ENCODE measurements around the gene CAD.
A peak's percentile ranks its signal among the peaks of the same experiment; 100 is the strongest.
"Not testable (repeated sequence)": the region's sequence is repeated elsewhere in the genome, so short reads cannot be mapped to it uniquely, and the experiment has no call there.

CAD gene

DNA sequence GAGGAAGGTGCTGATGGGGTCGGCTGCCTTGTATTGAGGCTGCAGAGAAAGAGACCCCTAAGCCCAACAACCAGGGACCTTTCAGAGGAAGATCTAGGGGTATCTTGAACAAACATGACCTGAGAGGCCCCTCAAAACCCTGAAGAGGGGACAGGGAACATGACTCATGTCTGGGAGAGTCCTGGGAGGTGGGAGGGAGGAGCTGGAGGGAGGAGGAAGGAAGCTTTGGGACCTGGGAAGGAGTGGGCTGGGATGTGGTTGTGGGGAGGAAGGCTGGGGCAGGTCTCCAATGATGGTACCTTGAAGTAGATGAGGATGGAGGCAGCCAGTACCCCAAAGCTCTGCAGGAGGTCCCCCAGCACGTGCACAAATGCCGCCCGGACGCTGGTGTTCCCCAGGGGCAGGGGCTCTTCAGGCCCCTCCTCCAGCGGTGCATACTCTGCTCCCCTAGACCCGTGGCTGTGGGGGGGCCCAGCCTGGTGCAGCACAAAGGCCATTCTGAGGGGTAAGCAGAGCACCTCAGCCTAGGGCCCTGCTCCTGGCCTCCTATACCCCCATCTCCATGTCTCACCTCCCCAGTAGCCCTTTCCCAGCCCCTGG is 39.8 kb downstream of the CAD start:
- DNase-seq (ENCODE audit: low read depth in 2 of 2), result no peak

DNA sequence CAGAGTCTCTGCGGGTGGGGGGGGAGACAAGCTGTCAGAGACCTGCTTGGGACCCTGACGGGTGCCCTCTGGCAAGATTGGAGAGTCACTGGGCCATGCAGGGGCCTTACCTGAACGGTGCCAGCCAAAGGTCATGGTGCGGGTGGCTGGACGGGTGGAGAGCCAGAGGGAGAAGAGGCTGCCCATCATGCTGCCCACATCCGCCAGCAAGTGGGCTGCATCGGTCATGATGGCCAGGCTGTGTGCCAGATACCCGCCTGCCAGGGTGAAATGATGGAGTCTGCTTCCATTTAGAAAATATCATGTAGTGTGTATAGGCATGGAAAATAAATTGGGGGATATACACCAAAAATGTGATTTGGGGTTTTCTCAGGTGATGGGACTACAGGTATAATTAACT is 40.9 kb downstream of the CAD start:
- no peak for DNase-seq (ENCODE audit: low read depth in 2 of 2)

DNA sequence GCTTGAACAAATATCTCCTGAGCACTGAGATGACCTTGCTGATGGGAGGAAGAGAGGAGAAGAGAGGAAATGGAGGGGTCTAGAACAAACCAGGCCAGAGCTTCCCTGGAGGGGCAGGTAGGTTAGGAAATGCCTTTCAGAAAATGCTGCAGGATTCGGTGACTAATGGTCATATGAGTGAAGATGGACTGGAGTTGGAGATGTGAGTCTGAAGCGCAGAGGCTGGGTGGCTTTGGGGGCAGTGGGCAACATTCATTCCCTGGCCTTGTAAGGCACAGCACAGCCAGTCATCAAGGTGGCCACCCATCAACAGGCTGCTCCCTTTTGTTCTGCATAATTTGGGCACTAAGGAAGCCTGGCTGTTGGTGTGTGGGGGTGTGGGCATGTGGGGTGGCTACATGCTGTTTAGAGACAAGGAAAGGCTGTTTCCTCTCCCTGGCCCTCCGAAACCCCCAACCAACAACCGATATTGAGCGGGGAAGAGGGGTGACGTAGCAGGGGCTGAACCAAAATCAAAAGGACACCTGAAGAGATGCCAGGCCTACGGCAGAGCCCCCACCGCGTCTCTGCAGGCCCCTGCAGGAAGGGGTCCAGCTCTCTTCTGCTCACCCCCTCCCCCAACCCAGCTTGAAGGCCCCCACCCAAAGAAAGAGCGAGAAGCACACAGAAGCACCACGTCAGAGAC is 44.2 kb downstream of the CAD start:
- DNase-seq (ENCODE audit: low read depth in 2 of 2), result no peak

DNA sequence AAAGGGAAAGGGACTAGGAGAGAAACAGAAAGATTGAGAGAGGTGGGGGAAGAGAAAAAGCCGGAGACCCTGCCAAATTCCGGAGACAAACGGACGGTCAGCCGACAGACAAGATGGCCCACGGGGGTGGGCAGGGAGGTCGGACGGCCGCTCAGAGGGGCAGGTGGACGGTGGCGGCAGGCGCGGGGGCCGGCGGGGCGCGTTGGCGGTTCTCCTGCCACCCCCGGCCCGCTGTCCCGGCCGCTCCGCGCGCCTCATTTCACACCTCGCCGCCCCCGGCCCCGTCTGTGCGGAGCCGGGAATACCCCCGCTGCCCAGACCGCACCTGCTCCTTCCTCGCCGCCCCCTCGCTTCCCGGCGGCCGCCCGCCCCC is 44.7 kb downstream of the CAD start:
- DNase-seq (ENCODE audit: low read depth in 2 of 2), result no peak

DNA sequence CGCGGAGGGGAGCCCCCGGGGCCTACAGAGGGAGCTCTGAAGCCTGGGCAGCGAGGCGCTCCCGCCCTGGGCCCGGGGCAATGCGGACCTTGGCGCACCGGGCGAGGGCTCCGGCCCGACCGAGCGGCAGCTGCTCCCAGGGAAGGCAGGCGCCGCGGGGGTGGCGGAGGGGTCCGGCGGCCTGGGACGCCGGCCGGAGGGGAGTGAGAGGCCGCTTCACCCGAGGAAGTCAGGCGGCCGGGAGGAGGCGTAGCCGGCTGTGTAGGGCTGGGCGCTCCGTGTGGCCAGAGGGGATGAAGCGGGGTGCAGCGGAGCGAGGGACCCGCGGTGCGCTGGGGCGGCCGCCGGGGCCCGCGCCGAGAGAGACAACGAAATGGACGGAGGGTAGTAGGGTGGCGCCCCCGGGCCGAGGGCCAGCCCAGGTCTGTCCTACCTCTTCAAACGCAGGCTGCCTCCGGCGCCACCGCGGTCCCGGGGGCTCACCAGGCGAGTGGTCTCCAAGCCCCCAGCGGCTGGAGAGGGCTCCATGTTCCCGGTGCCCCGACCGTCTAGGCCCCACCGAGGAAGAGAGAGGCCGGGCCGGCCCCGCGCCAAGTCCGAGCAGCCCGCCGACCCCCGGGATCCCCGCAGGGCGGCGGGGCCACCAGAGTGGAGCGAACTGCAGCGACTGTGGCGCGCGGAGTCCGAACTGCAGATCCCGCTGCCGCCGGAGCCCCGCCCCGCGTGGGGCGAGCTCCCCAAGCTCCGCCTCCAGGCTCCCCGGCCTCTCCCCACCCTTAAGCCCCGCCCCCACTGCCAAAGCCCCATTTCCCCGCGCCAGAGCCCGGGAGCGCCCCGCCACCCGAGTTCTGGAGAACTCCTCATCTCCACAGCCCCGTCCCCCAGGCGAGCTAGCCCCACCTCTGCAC is 45.5 kb downstream of the CAD start, which contains the start of gene SLC30A3:
Gene SLC30A3, minus strand, starts transcription at position 669 of the 908 bp plus-strand sequence. Its CDS starts 141 bp downstream, at position 528.
- peak; percentile 62 to 71 for DNase-seq (ENCODE audit: low read depth in 2 of 2)

DNA sequence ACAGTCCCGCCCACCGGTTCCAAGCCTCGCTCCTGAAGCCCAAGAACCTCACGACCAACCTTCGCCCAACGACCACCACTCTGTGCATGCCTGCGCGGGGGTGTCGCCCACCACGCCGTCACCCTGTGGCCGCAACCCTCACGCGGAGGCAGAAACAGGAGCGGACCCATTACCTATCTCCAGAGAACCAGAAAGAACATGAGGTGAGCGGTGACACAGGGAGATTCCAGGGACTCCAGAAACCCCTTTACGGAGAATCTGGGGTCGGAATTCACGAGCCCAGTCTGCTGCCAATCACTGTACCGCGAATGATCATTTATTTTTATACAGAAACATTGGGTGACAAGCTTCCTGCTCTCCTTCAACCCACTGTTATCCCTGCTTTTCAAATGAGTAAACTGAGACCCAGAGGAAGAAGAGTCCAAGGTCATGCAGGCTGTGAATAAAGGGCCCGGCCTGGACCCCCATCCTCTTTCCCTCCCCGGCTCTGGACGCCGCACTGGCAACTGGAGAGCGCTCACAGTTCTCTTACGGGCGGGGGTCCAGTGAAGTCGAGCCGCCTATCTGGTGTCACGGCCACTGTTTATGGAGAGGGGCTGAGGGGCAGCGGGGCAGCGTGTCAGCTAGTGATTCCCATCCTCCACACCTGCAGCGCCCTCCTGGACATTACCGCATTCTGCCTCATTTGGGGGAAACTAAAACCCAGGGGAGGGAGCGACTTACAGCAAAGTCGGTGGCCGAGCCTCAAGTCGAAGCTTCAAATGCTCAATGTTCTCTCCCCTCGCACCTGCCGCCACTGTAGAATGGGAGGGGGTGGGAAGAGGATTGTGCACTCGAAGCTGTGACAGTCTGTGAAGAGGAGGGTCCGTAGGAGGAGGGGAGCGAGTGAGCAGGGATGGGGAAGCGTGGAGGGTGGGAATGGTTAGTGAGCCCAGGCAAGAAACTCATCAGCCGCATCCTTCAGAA is 46.4 kb downstream of the CAD start:
- DNase-seq (ENCODE audit: low read depth in 2 of 2), result no peak

DNA sequence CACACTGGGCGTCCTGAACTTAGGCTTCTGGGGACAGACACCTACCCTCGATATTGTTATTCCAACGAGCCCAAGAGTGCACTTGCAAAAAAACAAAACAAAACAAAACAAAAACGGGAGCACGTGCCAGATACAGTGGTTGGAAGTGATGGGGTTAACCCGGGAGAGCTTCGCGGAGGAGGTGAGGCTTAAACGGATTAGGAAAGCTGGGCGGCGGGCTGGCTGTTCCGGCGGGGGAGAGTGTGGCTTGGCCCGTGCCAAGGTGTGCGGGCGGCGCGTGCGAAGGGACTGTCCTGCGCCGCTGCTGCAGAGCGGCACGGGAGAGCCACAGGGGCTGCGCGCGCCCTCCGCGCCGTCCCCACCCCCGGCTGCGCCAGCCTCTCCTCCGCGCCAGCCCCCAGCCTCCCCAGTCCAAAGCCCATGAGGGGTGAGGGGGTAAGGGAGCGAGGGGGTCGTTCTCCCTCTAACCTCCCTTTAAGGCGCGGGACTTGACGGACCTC is 47.1 kb downstream of the CAD start:
- peak in 1 of 2 donors; percentile 22 for DNase-seq (ENCODE audit: low read depth in 2 of 2)

DNA sequence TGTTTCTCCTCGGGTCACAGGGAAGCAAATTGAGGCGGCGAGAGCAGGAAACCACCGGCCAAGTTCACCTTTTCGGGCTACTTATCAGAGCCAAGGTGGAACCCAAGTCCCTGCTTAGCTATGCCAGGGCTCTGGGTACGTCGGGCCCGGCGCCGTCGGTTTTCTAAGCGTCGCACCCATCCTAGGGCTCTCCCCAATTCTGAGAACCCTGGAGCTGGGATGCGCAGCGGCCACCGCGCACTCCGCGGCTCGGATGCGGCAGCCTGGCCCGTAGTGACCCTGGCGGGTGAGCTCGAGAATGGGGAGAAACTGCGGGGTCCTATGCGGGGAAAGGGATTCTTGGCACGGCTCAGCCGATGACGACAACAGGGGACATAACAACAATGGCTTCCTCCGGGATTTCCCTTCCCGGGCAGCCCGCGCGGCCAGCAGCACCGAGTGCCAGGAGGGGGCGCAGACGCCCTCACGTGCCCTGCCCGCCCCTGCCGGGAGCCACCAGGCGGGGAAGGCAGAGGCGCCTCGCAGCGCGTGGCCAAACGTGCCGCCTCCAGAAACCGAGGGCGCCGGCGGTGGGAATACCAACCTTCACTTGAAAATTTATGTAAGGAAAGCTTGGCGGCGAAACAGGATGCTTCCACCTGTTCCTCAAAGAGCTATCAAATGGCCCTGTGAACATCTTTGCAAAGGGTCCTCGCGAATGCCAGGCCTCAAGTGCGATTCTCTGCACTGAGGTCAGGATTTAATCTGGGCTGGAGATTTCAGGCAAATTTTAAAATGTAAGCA is 47.8 kb downstream of the CAD start:
- DNase-seq (ENCODE audit: low read depth in 2 of 2), result peak; percentile 27 to 54

DNA sequence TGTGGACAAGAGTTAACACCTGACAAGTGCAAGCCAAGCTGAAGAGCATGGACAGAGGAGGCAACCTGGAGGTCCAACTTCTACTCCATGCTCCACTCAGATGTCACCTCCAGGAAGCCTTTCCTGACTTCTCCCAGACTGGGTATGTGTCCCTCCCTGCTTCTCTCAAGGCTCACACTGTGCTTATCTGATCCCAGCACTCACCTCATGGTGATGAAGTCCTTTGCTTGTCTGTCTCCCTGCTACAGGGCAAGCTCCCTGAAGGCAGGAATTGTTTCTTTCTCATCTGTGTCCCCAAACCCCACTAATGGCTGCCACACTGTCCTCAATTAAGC is 48.3 kb downstream of the CAD start:
- DNase-seq (ENCODE audit: low read depth in 2 of 2), result no peak

DNA sequence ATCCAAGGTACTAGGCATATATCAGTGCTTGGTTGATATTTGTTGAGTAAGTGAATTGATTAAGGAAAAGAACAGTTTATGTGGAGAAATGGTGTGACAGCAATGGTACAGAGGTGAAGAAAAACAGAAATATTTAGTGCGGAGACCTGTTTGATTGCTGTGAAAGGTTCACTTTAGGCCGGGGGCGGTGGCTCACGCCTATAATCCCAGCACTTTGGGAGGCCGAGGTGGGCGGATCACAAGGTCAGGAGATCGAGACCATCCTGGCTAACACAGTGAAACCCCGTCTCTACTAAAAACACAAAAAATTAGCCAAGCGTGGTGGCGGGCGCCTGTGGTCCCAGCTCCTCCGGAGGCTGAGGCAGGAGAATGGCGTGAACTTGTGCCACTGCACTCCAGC is 51.1 kb downstream of the CAD start:
- not testable (repeated sequence) for DNase-seq (ENCODE audit: low read depth in 2 of 2)

DNA sequence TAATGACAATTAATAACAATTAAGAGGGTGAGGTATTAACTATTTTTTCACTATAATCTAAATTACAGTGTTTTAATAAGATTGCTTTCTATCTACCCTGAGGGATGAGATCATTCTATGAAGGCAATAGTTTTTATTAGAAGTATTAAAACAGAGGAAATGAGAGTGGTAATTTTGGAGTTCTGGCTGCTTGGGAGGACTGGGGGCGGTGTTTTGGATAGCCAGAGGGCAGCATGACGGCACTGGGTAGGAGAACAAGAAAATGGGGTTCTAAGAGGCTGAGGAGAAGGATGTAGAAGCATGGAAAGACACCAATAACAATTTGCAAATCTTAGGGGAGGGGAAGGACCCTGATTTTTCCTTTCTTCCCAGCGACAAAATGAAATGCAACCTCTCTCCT is 53.0 kb downstream of the CAD start:
- no peak for DNase-seq (ENCODE audit: low read depth in 2 of 2)

DNA sequence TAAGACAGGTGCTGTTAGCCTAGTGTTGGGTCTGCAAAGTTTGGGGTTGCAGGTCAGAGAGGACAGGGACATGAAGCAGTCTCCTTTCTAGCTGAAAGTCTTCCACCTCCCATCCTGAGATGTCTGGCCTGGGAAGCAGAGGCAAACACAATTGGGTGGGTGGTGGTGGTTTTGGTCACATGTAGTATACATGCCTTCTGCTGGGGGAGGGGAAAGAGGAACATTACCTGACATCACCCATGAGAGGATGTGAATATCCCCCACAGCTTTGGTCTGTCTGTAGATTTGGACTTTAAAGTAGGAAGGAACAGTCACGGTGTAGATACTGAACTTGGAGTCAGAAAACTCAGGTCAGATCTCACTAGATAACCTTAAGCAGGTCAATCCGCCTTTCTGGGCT is 53.5 kb downstream of the CAD start:
- no peak for DNase-seq (ENCODE audit: low read depth in 2 of 2)

DNA sequence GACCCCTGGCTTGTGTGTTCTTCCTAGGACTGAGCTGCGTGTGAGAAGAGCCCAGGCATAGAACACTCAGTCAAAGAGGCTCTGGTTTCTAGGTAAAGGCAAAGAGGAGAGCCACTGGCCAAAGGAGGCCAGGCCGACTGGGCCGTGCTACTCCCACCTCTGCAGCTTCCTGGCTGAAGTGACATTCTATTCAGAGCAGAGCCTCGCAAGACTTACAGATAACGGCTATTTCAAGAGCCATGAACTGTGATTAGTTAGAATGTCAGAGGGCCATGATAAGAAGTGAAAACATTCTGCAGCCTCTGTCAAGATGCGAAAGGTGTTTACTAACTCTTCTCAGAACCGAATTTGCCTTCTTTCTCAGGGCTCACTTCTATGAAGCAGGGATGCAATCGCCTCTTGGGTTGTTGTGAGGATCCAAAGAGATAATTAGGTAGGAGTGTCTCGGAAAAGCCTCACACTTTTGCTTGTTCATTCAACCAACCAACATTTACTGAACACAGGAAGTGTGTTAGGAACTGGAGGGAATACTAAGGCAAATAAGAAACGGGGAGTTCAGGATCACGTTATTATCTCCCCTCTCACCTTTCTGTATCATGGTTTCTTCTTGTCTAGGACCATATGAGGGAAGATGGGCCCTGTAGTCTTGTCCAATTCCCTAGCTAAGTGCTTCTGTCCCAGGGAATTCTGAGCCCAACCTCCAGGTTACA is 54.6 kb downstream of the CAD start:
- no peak for DNase-seq (ENCODE audit: low read depth in 2 of 2)

DNA sequence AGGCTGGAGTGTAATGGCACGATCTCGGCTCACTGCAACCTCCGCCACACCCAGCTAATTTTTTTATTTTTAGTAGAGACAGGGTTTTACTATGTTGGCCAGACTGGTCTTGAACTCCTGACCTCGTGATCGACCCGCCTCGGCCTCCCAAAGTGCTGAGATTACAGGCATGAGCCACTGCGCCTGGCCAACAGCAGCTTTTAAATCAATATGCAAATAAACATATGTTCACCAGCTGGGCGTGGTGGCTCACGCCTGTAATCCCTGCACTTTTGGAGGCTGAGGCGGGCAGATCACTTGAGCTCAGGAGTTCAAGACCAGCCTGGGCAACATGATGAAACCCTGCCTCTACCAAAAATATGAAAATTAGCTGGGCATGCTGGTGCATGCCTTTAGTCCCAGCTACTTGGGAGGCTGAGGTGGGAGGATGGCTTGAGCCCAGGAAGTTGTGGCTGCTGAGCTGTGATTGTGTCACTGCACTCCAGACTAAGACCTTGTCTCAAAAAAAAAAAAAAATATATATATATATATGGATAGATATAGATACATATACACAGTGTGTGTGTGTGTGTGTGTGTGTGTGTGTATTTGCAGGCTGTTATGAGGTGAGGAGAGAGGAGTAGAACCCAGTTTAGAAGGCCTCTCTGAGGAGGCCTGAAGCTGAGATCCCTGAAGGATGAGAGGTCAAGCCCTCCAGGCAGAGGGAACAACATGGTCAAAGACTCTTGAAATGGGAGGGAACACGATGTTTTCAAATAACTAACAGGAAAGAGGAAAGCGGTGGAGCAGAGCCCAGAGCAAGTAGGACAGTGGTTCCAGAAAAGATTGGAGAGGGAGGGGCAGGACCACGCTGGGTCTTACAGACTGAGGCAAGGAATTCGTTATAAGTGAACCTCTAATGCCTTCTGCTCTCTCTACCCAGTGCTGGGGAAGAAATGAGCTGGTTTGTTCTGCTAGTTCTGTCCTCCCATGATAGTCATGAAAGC is 55.7 kb downstream of the CAD start:
- DNase-seq (ENCODE audit: low read depth in 2 of 2), result not testable (repeated sequence)

DNA sequence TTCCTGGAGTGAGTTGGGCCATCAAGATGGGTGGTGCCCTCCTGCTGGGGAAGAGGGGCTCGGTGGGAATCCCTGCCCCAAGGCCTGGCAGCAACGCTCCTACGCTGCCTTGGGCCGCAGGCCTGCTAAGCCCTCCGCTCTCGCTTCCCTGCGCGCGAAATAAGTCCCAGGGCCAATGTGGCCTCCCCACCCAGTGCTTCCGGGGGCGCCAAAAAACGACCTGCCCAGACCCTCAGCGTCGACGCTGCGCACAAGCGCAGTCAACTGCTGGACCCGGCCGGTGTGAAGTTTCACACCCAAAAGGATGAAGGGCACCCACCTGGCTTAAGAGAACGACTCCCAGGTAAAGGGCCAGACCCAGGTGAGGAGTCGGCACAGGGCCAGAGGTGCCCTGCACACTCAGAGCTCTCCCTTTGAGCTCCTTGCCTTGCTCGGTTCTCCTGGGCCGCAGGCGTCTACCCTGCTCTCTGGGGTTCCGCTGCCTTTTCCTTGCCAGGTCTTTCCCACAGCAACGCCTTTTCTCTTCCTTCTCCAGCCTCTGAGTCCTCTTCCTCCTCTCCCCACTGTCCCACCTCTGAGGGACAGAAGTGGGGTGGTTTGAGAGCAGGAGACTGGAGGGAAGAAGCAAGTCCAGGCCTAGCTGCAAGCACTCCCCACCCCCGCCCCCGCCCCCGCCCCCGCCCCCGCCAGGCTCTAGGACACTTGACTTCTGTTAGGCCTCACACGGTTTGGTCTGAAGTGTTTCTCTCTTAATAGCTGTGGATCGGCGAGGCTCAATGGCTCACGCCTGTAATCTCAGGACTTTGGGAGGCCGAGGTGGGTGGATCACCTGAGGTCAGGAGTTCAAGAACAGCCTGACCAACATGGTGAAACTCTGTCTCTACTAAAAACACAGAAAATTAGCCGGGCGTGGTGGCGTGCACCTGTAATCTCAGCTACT is 58.3 kb downstream of the CAD start, which contains the start of gene DNAJC5G:
Gene DNAJC5G, plus strand, starts transcription at position 223 of the 940 bp plus-strand sequence. CDS start 1,296 bp downstream, outside the sequence.
- no peak for DNase-seq (ENCODE audit: low read depth in 2 of 2)

DNA sequence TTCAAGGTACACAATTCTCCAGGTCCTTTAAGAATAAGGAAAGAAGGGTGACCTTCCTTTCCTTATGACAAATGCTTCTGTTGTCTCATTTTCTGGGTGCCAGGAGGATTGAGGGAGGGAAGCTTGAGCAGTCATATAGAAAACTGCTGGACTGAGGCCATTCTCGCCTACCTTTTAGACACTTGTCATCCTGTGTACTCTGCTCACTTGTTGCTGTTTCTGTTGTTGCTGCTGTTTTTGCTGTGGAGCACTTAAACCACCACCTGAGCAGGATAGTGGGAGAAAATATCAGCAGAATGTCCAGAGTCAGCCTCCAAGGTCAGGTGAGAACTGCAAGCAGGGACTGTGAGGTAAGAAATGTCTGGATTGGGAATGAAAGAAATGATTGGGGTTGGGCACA is 60.8 kb downstream of the CAD start:
- no peak for DNase-seq (ENCODE audit: low read depth in 2 of 2)

DNA sequence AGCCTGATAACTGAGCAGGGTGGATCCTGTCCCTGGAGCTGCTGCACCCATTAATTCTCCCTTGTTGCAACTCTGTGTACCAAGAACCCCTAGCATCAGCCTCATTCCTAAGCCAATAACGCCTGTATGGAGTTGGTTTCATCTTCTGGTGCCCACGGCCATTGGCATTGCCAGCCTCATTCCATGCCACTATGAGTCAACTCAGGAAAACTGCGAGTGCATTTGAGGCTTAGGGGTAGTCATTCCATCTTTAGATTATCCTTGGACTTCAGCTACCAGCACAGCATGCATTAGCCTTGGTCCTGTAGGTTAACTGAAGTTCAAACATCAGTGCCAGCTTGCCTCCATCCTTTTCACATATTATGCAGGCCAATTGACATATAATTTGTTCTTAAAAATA is 63.7 kb downstream of the CAD start:
- DNase-seq (ENCODE audit: low read depth in 2 of 2), result no peak

Measured in stimulated activated CD4-positive, alpha-beta T cell treated with anti-CD3 and anti-CD28 coated beads, Interleukin-1b, Interleukin-23, amount 100 ng/mL, for 4 hours (primary cell).